Measurements from ENCODE around the gene APOBEC3A.
"Not testable (repeated sequence)": the region's sequence is repeated elsewhere in the genome, so short reads cannot be mapped to it uniquely, and the experiment has no call there.

The APOBEC3A gene

GRCh38 chr22:38943201-38943600 is 14.2 kb upstream of the APOBEC3A start:
- no peak for DNase-seq (ENCODE audit: low spot score)

DNA sequence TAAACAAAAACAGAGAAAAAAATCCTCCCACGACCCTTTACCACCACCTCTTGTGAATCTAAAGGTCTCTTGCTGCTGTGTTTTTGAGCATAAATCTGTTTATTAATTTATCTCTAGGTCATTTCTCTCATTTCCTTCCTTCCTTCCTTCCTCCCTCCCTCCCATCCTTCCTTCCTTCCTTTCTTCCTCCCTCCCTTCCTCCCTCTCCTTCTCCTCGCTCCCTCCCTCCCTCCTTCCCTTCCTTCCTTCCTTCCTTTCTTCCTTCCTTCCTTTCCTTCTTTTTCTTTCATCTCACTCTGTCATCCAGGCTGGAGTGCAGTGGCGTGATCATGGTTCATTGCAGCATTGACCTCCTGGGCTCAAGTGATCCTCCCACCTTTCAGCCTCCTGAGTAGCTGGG is 13.5 kb upstream of the APOBEC3A start:
- DNase-seq (ENCODE audit: low spot score): no peak

DNA sequence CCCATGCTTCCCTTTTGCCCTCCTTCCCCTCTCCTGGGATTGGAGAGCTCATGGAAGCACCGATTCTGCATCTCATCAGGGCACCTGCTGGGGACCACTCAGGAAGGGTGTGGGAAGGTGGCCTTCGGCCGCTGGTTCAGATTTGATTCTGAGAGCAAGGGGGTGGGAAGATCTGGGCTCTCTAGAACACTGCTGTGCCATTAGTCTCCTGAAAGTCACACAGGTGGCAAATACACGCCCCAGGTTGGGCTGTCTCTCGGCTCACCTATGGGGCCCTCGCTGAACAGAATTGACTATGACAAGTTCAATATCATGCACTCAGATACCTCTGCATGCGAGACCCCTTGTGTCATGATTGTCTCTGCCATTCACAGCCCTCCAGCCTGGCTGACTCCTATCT is 12.8 kb upstream of the APOBEC3A start:
- no peak for DNase-seq (ENCODE audit: low spot score)

DNA sequence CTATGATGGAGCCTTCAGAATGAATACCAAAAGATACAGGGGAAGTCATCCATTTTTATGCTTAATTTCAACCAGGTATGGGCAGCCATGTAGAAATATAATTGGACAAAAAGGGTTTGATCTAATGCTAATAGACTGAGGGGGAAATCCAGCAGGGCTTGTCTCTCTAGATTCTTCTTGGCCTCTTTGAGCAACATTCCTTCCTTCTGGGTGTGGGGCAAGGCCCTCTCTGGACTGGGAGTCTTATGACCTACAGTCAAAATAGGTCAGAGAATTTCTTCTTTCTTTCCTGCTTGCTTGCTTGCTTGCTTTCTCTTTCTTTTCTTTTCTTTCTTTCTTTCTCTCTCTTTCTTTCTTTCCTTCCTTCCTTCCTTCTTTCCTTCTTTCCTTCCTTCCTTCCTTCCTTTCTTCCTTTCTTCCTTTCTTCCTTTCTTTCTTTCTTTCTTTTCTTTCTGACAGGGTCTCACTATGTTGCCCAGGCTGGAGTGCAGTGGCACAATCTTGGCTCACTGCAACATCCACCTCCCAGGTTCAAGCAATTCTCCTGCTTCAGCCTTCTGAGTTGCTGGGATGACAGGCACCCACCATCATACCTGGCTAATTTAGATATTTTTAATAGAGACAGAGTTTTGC is 11.6 kb upstream of the APOBEC3A start:
- not testable (repeated sequence) for DNase-seq (ENCODE audit: low spot score)

GRCh38 chr22:38946771-38947170 is 10.6 kb upstream of the APOBEC3A start:
- DNase-seq (ENCODE audit: low spot score): no peak

GRCh38 chr22:38947321-38948140 is 9.9 kb upstream of the APOBEC3A start:
- DNase-seq (ENCODE audit: low spot score): no peak

GRCh38 chr22:38948181-38948940 is 9.0 kb upstream of the APOBEC3A start:
- DNase-seq (ENCODE audit: low spot score): no peak

DNA sequence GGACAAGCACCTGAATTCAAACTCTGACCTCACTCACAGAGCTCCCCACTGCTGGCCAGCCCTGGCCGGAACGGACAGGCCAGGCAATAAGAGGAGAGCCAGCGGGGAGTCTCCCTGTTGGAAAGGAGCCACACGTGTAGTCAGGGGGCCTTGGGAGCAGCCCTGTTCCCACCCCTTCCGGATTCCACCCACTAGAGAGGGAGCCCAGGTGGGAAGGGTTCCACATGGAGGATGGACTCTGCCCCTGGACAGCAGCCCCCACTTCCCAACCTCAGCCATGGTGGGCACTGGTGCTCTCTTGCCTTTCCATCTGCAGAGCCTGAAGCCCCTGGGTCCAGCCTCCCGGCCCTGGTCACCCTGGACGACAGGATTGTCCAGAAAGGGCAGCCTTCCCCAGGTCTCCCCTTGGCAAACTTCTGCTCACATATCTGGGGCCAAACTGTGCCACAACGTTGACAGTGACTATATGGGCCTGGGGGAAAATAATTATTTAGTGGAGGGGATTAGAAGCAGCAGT is 7.5 kb upstream of the APOBEC3A start:
- no peak for DNase-seq (ENCODE audit: low spot score)

DNA sequence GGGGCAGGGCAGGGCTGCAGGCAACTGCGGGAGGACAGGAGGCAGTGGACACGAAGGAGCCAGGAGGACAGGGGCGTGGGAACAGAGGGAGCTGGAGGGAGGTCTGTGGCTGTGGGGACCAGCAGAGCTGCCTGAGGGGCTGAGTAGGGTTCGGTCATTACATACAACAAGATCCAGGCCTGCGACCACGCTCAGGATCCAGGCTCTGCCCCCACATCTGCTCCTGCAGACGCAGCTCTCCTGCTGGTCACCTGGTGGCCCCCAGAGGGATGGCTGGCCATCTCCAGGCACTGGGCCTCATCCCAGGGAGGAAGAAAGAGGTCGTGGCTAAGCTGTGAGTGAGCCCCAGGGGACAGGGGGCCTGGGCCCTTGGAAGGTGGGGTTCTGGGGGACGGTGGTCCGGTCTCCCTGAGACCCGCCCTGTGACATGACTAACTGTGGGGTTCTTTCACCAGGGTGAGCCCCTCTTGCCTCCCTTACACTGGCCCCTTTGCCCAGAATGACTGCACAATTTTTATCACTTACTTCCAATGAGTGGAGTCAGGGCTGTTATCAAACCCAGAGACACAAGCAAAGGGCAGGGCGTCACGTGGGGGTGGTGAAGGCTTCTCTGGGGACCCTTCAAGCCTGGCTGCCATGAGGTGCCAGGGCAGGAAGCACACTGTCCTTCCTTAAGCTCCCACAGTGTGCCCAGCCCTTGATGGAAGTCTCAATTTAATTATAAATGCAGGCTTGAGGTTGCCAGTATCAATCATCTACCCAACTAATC is 6.7 kb upstream of the APOBEC3A start:
- no peak for DNase-seq (ENCODE audit: low spot score)

- DNase-seq (ENCODE audit: low spot score): no peak
These were observed 5.7 kb upstream of the APOBEC3A start for GRCh38 chr22:38951734-38952133.

DNA sequence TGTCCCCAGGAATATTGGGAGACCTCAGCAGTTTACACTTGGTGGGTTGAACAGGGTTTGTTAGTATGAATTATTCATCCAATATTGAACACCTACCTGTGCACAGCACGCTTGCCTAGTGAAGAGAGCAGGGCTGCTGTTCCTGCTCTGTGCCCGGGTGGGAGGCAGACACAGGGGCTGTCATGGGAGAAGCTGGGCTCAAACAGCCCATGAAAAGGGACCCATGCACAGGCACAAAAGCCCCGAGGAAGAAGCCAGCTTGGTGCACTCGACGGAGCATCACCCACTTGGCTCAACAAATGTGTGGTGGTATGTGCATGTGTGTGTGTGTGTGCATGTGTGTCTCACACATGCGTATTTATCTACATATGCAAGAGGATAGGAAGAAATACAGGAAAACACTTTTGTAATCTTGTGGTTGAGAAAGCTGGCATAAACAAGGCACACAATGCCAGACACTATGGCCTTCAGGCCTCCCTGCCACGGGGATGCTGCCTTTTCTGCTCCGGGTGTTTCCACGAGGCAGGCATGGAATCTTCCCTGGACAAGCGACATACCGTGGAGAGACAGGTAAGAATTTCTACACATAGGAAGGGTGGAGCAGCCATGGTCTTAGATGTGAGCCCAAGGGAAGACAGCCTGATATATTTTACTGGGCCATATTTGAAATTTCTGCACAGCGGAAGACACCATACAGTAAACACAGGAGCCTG is 5.0 kb upstream of the APOBEC3A start:
- no peak for DNase-seq (ENCODE audit: low spot score)

DNA sequence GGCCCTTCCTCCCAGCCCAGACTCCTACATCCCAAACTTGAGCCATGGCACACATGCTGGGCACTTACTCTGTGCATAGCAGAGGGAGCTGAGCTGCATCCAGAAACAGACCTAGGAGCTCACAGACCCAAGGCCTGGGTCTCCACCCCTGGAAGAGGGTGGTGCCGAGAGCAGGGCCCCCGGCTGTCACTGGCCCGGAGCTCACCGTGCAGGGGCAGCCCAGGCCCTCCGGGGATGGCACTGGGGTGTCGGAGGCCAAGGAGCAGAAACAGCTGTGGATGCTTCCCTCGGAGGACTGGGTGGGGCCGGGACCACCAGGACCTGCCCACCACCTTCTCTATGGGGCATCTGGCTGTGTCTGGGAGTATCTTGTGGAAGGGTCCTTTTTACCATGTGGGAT is 4.3 kb upstream of the APOBEC3A start:
- DNase-seq (ENCODE audit: low spot score): no peak

DNA sequence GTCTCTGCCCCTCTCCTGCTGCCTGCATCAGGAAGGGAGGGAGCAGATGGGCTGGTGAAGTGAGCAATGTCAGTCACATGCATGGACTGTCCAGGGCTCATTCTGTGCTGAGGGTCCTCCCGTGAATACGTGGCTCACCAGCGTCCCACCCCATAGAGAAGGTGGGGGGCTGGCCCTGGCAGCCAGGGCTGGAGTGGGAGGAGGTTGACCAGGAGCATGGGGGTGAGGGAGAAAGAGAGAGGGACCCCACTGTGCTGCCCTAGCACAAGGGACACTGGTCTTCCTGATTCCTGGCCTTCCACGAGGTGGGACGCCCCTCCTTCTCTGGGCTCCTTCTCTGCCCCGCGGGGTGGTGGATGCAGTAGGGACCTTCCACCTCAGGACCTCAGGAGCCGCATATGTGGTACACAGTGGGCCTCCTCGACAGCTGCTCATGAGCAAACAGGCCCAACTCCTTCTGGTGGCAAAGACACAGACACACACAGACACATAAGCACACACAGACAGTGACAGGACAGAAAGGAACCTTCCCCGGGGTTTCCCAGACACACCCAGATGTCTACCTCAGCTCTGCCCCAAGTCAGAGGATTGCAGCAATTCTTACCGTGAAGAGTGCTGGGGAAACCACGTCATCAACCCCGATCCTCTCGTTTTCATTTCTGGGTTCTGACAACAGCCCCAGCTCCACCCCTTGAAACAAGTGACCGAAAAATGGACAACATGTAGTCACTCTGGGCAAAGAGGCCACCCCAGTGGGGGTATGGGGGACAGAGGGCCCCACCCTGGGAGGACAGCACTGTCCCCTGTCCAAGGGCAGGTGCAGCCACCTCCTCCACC is 3.6 kb upstream of the APOBEC3A start:
- DNase-seq (ENCODE audit: low spot score): no peak

DNA sequence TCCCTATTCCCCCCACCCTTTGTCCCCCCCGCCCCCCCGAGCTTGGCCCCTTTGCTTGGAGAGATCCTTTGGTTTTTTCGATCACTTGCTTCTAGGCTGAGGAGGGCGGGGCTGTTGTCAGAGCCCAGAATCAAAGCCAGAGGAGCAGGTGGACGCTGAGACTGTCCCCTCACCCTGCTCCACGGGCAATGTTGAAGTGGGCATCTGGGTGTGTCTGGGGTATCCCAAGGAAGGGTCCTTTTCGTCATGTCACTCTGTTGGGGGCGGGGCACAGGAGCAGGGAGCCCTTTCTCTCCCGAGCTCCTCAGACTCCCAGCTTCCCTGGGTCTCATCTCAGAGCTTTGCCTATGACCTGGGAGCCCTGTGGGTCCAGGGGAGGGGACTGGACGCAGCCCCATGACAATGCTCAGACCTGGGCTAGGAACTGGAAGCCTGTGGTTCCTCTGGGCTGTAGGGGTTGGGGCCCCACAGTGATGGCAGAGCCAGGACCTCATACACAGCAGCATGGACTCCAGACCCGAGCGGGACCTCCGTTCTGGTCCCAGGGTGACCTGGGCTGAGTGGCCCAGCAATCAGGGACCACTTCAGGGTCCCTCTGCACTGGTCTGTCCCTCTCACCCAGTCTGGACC is 2.9 kb upstream of the APOBEC3A start:
- no peak for DNase-seq (ENCODE audit: low spot score)

- DNase-seq (ENCODE audit: low spot score): no peak
These were observed 2.0 kb upstream of the APOBEC3A start for GRCh38 chr22:38955250-38955905.

DNA sequence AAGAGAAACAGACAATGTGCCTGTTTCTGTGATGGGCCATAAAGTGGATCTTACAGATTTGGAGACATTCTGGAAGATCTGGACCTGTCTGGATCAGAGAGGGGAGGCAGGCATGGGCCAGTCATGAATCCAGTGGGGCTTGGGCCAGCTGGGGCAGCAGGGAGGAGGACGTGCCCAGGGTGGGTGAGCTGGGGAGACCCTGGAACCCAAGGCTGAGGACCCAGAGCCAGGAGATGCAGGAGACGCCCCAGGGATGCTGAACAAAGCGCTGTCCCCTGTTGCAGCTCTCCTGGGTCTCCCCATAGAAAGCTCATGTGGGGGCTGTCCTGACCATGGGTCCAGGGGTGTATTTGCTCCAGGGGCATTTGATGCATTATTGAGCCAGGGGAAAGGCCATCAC is 1.5 kb upstream of the APOBEC3A start:
- no peak for DNase-seq (ENCODE audit: low spot score)

DNA sequence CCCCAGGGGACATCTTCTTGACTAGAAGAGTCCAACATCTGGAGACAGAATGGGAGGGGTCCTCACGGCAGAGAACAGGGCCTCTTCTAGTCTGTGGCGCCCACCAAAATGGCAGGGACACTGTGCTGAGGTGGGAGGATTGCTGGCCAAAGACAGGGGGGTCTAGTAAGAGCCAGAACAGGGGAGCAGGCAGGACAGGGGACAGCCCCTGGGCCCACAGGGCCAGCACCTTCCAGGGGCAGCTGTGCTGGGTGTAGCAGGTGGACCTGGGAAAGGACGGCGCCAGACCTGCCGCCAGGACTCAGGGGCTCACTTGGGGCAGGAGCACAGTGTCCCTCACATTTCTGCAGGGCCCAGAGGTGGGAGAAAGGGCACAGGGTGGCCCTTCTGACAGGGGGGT is 858 bp upstream of the APOBEC3A start:
- DNase-seq (ENCODE audit: low spot score): no peak

DNA sequence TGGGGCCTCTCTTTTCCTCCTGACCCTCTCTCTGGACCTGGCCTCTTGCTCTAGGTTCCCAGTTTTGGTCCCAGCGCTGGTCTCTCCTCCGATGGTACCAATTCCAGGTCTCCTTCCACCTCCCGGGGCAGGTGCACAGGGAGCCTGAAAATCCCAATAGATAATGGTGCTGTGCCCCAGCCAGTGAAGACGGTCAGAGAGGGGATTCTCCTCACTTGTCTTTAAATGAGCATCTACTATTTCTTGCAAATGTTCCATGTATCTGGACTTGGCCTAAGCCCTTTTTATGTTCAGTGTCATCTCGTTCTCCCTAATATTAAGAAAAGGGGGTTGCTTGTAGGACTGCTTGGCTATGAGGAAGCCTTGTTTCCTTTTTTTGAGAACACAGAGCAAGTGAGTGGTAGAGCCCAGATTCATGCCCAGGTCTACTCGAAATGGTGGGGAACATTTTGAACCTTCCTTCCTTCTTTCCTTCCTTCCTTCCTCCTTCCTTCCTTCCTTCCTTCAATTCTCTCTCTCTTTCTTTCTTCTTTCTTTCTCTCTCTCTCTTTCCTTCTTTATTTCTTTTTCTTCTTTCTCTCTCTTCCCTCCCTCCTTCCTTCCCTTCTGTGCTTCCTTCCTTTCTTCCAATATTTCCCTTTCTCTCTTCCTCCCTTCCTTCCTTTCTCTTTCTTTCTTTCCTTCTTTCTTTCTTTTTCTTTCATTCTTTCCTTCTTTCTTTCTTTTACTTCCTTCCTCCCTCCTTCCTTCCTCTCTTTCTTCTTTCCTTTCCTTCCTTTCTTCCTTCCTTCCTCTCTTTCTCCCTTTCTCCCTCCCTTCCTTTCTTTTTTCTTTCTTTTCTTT is 620 bp downstream of the APOBEC3A start:
- DNase-seq (ENCODE audit: low spot score): no peak

- not testable (repeated sequence) for DNase-seq (ENCODE audit: low spot score)
These were observed 1.2 kb downstream of the APOBEC3A start for GRCh38 chr22:38958651-38958943.
